HG03469 (cell line): Measurements from ENCODE around the gene C3orf18.

Experiments used
- ATAC-seq: cut with Tn5 transposase; IDR thresholded peaks from one replicate; pipeline ENCODE4 v1.9.1; 2021; ENCODE audit warnings: mild to moderate bottlenecking, moderate library complexity, moderate number of reproducible peaks; ENCODE audit not compliant: unreplicated experiment

C3orf18 gene

DNA sequence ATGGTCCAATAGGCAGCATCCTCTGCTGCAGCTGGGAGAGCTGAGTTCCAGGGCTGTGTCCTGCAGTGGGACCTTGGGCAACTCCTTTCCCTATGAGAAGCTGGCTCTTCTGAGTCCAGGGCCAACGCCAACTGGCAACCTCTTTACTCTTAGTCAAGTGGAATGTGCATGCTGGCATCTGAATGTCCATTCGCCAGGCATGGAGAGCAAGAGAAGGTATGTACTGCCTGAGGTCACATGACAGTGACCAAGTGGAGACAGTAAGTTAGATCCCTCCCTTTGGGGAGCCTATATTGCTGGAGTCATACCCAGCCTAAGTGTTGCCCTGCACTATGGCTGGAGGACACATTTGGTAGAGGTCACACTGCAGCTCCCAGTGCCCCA lies 13.9 kb upstream of the C3orf18 start:
- no peak for ATAC-seq

DNA sequence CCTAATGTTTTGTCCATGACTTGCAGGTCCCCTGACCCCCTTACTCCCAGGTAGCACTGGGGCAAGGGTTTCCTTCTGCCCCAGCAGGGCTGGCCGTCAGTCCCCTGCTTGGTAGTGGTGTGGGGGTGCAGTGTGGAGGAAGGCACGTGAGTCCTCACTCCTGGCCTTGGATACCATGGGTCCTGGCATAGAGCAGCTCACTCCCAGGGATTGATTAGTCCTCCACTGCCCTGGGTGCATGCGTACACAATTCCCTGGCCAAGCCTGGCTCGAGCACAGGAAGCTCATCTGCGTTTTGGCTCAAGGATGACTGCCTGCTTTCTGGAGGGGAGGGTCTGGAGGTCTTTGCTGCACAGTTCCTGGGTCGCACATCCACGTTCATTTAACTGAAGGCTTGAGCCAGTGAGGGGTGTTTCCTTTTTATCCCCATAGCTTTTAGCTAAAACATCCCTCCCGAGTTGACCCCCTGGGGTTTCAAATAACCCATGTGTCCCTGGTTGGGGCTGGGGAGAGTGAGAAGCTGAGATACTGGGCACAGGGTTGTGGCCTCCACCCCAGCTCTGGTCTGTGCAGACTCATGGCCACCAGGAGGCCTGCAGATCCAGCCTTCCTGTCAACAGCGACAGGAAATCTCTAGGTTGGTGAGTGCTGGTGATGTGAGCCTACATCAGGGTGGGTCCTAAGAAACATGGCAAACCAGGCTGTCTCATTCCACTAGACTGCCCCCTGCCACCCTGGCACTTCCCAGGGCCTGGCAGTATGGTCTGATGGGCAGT lies 13.3 kb upstream of the C3orf18 start:
- ATAC-seq, result no peak

DNA sequence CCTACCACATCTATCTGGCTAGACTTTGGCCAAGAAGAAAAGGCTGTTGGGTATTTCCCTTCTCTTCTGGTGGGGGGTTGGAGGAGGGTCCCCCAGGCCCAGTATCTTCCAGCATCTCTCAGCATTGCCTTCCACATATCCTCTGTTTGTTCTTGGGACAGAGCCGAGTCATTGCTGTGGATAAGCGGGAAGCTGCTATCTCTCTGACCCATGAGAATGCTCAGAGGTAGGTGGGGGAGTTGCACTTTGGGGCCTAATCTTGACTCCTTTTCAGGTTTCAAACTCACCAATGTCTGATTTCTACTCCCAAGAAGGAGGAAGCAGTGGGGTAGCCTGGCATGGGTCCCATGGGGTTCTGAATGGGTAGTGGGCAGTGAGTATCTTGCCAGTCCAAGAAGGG lies 9.8 kb upstream of the C3orf18 start:
- ATAC-seq, result no peak

DNA sequence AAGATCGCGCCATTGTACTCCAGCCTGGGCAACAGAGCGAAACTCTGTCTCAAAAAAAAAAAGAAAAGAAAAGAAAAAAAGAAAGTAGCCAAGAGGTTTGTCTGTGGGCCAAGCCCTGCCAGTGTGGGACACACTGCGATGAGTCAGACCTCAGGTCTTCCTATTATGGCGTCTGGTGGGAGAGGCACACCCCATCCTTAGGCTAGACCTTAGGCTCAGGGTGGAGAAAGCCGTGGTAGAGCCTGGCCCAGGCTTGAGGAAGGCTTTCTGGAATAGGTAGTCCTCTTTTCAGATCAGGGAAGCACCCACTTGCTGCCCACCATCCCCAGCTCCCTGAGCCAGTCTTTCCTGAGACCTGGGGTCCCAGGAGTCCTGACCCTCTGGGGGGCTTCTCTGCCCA lies 7.8 kb upstream of the C3orf18 start:
- no peak for ATAC-seq

DNA sequence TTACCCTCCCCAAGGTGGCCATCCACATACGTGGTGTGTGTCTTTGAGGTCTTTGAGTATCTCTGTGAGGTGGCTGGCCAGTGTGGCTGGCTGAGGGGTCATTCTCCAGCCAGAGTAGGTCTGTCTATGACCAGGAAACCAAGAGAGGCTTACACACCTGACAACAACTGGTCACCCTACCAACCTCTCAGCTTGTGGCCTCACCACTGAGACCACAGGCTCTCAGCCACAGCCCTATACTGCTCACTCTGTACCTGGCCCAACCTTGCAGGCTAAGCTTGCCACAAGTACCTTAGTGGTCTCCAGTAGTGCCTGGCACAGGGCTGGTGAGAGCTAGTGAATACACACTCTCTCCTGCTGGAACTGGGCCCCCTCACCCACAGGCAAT lies 6.9 kb upstream of the C3orf18 start:
- ATAC-seq, result no peak

DNA sequence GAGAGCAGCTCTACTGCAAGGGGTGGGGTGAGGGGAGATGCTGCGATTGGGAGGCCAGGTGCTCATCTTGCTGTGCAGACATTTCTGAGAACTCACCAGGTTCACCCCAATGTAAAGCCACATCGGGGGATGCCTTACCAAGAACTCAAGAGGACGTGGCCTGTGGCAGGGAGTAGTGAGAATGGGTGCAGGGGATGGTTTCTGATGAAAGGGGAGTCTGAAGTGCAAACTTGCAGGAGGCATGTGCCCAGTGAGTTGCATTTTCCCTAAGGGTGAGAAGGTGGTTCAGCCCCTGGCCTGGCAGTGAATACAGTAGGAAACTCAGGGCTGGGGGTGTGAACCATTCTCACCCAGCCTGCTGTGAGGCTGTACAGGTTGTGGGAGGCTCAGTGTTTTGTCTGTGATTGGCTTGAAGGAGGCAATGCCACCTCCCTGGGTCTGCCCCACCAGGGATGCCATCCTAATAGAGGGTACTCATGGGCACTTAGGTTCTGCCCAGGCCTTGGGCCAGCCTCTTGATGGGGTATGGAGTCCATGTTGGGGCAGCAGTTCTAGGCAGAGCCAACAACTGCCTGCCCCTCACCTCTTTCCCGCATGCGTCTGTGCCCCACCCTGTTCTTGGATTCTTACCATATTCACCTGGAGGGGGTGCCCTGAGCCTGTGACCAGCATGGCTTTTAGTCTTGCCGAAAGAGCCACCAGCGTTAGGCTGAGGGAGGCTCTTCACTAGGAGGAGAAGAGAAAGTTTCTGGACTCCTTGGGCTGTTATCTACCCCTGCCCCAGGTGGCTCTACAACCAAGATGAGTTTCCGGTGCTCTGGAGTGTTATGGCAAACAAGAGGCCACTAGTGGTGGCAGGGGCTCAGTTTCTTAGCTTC lies 6.3 kb upstream of the C3orf18 start:
- ATAC-seq, result no peak

DNA sequence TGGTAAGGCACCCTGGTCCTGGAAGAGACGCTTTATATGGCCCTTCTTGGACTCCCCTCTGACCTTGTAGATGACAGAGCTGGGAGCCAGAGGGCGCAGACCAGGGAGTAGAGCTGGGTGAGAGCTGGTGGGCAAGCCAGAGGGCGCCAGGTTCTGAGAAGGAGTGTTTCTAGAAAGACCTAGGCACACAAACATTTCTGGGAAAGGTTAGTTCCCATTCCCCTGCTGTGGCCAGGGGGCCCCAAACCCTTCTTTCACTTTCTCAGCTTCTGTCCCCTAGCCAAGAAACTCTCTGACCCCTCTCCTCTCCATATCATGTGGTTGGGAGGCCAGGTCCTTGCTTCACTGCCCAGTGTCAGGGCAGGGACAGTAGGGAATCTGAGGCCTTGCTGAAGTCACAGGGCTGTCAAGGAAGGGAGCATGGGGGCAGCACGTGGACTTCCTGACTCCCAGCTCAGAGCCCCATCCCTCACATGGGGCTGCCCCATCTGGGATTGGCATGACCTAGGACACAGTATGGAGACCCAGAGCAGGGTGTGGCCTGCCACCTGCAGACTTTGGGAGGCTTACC lies 5.3 kb upstream of the C3orf18 start:
- ATAC-seq, result no peak

DNA sequence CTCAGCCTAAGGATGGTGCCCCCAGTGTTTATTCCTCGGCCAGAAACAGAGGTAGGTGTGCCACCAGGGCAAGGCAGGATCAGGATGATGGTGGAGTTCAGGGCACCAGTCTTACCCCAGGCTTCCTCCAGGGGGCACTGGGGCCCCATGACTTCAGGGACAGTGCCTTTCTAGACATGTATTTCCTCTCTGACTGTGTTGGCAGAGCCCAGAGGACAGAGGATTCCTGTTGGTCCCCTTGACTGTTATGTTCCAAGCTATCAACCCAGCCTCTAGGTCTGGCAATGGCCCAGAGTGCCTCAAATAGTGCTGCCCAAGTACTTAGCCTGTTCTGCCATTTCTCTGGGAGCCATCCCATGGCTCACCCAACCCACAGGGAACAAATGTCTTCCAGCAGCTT lies 4.6 kb upstream of the C3orf18 start:
- ATAC-seq, result no peak

DNA sequence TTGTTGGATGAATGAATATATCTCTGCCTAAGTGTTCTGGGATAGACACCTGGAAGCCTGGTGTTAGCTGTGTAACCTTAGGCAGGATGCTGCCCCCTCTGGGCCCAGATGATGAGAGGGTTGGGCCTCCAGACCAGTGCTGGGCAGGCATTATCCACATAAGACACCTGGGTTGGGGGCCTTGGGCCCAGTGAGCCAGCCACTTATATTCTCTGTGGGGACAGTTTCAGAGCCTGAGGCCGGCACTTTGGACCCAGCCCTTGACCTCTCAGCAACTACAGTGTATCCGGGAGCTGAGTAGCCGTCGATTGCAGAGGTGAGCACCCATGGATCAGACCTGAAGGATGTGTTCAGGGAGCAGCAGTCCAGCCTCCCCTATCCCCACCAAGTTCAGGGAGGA lies 3.9 kb upstream of the C3orf18 start:
- no peak for ATAC-seq

DNA sequence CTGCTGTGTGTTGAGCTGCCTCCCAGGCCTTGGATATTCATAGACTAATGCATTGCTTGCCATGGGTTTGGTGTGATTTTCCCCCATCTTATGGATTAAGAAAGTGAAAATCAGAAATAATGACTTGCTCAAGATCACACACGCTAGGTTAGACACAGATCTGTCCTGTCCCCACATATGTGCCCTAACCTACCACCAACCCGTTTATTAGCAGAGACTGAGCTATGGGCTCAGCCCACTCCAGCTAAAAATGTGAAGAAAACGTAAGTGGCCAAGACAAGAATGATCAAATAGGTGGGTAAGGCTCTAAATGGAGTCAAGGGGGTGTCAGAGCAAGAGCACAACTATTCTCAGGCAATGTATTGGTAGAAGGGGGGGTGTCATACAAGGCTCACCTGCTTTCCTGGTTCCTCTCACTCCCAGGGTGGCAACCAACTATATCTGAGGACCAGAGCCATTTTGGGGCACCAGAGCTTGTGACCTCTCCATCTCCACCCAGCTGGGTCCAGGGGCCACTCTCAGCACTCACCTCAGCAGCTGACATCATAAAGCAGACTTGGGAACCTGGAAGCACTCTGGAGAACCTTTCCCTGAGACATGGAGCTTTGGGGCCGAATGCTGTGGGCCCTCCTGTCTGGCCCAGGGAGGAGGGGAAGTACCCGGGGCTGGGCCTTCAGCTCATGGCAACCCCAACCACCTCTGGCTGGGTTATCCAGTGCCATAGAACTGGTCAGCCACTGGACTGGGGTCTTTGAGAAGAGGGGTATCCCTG lies 3.1 kb upstream of the C3orf18 start:
- ATAC-seq, result no peak

DNA sequence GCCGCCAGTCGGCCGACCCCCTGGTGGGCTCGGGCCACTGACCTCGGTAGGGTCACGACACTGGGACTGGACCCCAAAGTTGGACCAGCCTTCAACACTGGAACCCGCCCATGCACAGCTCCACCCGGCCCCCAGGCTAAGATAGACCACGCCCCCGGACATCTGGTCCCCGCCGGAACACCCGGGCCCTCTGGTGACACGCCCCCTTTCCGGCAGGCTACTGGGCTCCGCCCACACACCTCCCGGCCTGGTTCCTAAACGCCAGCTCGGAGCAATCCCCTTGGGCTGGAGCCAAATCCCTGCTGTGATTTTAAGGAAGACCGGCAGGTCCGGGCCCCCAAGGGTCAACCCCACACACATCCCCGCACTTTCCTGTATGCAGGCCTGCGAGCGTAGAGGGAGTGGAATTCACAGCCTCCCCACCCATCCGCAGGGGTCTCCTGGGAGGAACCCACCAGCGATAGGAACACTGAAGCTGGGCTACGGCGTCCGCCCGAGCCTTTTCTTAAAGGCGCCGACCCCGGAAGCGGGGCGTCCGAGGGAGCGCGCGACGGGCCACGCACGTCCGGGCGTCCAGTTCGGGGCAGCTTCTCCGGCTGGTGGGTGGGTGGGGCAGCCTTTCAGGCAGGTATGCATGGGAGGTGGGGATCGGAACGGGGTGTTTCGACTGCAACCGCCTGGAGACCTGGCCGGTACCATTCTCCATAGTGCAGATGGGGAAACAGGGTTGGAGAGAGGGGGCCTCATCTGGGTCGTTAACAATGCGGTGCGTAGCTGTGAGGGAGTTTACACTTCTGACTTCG lies 1.6 kb upstream of the C3orf18 start, which contains the start of gene HEMK1:
Gene HEMK1, plus strand, starts transcription at position 576 of the 803 bp plus-strand sequence. CDS start 1,583 bp downstream, outside the sequence.
- peak; percentile 25 for ATAC-seq

DNA sequence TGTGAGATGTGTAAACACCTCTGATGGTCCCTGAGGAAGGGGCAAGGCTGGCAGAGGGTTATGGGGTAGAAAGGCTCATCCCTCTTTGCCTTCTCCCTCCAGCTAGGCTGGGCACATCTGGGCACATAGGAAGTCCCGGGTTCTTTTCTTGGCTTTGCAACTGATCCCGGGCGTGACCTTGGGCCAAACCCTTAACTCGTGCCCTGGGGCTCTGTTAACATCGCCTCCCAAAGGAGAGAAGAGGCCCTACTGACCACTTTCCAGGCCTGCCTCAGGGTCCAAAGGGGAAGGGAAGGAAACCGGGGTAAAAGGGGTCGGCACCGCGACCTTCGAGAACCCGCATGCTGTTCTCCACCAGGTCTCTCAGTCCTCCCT lies 549 bp downstream of the C3orf18 start:
- no peak for ATAC-seq

DNA sequence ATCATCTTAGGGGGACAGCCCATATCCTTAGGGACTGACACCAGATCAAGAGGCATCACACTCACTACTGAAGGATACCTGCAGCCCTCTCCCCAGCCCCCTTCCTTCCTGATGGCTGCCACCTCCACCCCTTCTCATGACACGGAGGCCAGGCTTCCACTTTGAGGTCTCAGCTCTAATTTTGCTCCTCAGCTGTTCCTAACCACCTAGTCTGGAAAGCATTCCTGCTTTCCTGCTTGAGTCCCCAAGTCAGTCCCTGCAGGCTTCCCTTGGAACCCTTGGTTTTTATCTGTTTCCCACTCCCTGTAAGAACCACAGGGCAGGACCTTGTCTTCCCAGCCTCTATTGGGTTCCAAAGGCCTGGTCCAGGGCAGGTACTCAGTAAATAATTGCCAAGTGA lies 3.2 kb downstream of the C3orf18 start:
- ATAC-seq, result no peak

DNA sequence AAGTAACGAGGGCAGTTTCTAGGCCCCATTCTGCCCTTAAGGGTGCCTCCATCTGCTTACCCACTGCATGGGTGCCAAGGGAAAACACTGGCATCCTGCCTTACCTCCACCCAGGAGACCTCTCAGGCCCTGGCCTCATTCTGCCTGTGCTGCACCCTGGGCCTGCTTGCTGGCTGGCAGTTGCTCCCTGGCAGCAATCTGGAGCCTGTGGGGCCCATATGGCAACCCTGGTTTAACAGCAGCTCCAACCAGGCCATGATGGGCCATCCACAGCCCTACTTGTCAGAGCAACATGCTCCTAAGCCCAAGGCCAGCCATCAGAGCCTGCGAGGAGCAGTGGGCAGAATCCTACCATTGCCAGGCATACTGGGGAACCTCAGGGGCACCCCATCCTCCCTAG lies 3.7 kb downstream of the C3orf18 start:
- ATAC-seq, result no peak

DNA sequence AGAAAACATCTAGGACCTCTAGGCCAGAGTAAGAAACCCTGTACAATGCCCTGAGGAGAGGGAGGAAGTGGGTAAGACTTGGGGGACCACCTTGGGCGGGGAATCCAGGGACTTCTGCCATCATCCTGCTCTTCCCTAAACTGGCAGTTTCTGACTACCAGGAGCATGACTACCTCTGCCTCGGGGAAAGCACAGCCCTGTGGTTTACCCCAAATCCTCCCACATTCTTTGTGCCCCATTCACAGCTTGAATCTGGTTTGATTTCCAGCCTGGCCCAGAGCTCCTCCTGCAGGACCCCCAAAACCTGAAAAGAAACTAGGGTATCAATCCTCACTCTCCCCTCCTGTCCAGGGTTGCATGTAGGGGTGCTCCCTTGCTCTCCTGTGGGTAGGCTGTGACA lies 4.7 kb downstream of the C3orf18 start:
- ATAC-seq, result no peak

DNA sequence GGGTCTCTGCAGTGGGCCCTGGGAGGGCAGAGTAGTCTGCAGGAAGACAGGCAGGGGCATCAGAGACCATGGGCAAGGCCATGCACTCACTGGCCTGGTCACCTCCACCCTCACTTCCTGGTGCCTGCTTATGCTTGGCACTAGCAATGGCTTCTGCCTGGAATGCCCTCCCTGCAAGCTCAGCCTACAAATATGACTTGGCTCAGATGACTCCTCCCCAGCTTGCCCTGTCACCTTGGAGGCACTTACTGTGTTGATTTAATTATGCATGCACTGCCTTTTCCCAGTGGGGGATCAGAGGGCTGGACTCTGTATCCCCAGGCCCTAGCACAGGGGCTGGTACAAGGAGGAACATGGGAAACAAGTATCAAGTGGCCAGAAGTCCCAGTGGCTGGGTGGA lies 7.8 kb downstream of the C3orf18 start:
- ATAC-seq, result no peak

DNA sequence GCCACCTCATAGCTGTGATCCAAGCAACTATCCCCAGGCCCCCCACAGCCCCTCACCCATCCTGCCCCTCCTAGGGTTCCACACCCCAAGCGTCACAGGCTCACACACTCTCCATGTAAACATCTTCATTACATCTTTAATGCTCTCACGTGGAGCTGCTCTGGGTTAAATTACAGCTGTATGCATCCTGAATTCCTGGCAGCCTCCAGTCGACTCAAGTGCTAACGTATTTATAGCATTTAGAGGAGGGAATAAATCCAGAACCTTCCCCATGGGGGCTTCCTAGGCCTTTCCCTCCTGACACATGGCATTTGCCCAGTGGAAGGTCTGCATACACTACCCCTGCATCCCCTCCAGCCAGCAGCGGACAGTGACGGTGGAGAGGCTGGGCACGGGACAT lies 9.6 kb downstream of the C3orf18 start:
- no peak for ATAC-seq

DNA sequence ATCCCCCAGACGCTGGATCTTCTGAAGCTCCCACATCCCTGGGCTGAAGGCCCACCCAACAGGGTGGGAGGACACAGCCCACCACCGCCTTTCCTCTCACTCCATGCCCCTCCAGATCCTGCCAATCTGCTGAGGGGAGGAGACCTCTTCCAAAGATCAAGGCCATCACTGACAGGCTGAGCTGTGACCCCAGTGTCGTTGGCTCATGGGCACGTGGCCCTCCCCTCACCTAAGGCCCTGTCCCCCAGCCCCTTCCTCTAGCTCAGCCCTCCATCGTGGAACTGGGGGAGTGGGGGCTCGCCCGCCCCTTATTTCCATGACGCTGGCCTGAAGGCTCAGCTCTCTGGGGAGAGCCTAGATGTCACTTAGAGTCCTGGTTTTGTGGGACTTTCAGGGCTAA lies 10.4 kb downstream of the C3orf18 start:
- no peak for ATAC-seq

DNA sequence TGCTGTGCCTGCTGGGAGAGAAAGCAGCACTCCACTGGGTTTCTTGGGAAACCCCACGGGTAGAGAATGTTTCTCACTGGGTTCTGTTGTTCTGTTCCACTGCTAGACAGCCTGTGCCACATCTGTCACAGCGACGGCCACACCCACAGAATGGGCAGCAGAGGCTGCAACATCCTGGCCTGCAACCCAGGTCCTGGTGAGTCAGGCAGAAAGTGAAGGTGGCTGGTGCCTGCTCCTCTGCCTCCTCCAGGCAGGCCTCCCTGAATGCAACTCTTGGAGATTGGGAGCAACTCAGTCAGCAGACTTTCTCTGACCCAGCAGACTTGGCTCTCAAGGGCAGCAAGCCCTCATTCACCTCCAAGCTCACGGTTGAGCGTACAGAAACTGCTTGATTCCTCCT lies 13.0 kb downstream of the C3orf18 start:
- ATAC-seq, result no peak

DNA sequence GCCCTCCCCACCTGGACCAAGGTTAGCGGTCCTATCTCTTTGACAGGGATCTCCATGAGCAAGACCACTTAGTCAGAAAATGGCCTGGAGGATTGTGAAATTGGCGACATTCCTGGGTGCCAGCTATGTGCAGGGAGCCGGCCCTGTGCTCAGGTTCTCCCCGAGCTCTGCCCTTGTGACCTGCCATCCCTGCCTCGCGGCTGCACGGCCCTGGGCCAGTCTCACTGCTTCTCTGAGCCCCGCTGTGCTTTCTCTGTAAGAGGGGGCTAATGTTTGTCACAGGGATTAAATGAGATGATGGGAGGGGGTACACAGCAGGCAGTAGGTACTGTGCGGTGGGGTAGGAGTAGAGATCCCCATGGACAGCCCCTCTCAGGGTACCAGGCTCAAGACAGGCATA lies 14.9 kb downstream of the C3orf18 start:
- ATAC-seq, result no peak
